Measurements from ENCODE around the gene SLC24A3.

SLC24A3 gene

DNA sequence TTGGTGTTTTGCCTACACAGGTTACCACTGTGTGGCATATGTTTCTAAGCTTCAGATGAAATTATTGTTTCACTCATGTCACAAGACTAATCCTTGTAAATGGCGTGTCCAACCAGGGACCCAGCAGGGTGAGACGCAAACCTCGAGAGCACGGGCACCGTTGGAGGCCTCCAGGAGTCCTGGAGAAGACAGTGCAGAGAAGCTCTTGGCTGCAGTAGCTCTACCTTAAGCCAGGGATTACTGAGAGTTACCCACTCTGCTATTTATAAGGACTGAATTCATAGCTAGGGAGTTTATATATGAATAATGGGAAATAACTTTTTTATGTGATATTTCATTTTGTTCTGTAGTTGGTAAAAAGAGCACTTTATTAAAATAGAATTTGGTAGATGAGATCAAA, 137.4 kb downstream of the SLC24A3 start:
- DNase-seq: no peak
- Histone ChIP-seq H3K4me3 (ENCODE audit: insufficient read depth, low read depth, low read length, poor library complexity, severe bottlenecking) (no peak overlapping the region), H3K4me1 (ENCODE audit: control insufficient read depth, insufficient read depth, low read length, poor library complexity, severe bottlenecking) (no peaks in the 10 kb centered on the region), H3K36me3 (ENCODE audit: control insufficient read depth, insufficient read depth, low read length) (no peaks in the 10 kb centered on the region), H3K27me3 (replicated peaks; ENCODE audit: control insufficient read depth, insufficient read depth, low read length, poor library complexity, severe bottlenecking) (no peaks in the 10 kb centered on the region), H3K27ac (ENCODE audit: insufficient read depth, low read length, poor library complexity, severe bottlenecking) (no peak overlapping the region), H3K9me3 (ENCODE audit: control insufficient read depth, low read length) (no peaks in the 10 kb centered on the region)

DNA sequence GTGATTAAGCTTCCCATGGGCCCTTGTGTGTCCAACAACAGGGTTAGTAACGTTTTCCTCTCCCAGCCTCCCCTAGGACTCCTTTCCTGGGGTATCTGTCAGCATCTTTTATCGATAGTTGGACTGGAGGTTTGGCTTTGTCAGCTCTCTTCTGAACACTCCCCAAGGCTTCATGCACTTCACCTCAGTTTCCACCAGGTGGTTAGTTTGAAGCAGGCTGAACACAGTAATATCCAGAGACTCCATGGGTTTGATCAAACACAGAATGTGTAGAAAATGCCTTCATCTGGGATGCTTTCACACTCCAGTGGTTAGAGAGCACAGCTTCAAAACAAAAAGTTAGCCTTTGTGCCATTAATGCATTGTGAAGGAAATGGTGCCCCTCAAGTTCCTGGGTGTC, 139.1 kb downstream of the SLC24A3 start:
- DNase-seq: no peak
- no peak overlapping the region for H3K4me3 ChIP-seq (ENCODE audit: insufficient read depth, low read depth, low read length, poor library complexity, severe bottlenecking)

GRCh38 chr20:19354950-19355349, 142.5 kb downstream of the SLC24A3 start:
- no peak for DNase-seq
- no peaks in the 10 kb centered on the region for H3K9me3 ChIP-seq (ENCODE audit: control insufficient read depth, low read length)

More for the DNA sequence above, 139.1 kb downstream of the SLC24A3 start:
- no peaks in the 10 kb centered on the region for H3K9me3 ChIP-seq (ENCODE audit: control insufficient read depth, low read length)
- no peak overlapping the region for H3K27ac ChIP-seq (ENCODE audit: insufficient read depth, low read length, poor library complexity, severe bottlenecking)
- no peaks in the 10 kb centered on the region for H3K4me1 ChIP-seq (ENCODE audit: control insufficient read depth, insufficient read depth, low read length, poor library complexity, severe bottlenecking)
- H3K36me3 ChIP-seq (ENCODE audit: control insufficient read depth, insufficient read depth, low read length): no peaks in the 10 kb centered on the region
- no peaks in the 10 kb centered on the region for H3K27me3 ChIP-seq (replicated peaks; ENCODE audit: control insufficient read depth, insufficient read depth, low read length, poor library complexity, severe bottlenecking)

GRCh38 chr20:19361790-19362189, 149.3 kb downstream of the SLC24A3 start:
- no peaks in the 10 kb centered on the region for H3K4me1 ChIP-seq (ENCODE audit: control insufficient read depth, insufficient read depth, low read length, poor library complexity, severe bottlenecking)
- no peaks in the 10 kb centered on the region for H3K36me3 ChIP-seq (ENCODE audit: control insufficient read depth, insufficient read depth, low read length)
- H3K9me3 ChIP-seq (ENCODE audit: control insufficient read depth, low read length): no peaks in the 10 kb centered on the region
- DNase-seq: no peak
- no peak overlapping the region for H3K4me3 ChIP-seq (ENCODE audit: insufficient read depth, low read depth, low read length, poor library complexity, severe bottlenecking)
- H3K27ac ChIP-seq (ENCODE audit: insufficient read depth, low read length, poor library complexity, severe bottlenecking): no peak overlapping the region
- no peaks in the 10 kb centered on the region for H3K27me3 ChIP-seq (replicated peaks; ENCODE audit: control insufficient read depth, insufficient read depth, low read length, poor library complexity, severe bottlenecking)

More at GRCh38 chr20:19354950-19355349, 142.5 kb downstream of the SLC24A3 start:
- no peaks in the 10 kb centered on the region for H3K36me3 ChIP-seq (ENCODE audit: control insufficient read depth, insufficient read depth, low read length)
- H3K4me3 ChIP-seq (ENCODE audit: insufficient read depth, low read depth, low read length, poor library complexity, severe bottlenecking): no peak overlapping the region
- no peaks in the 10 kb centered on the region for H3K27me3 ChIP-seq (replicated peaks; ENCODE audit: control insufficient read depth, insufficient read depth, low read length, poor library complexity, severe bottlenecking)
- no peaks in the 10 kb centered on the region for H3K4me1 ChIP-seq (ENCODE audit: control insufficient read depth, insufficient read depth, low read length, poor library complexity, severe bottlenecking)
- no peak overlapping the region for H3K27ac ChIP-seq (ENCODE audit: insufficient read depth, low read length, poor library complexity, severe bottlenecking)

DNA sequence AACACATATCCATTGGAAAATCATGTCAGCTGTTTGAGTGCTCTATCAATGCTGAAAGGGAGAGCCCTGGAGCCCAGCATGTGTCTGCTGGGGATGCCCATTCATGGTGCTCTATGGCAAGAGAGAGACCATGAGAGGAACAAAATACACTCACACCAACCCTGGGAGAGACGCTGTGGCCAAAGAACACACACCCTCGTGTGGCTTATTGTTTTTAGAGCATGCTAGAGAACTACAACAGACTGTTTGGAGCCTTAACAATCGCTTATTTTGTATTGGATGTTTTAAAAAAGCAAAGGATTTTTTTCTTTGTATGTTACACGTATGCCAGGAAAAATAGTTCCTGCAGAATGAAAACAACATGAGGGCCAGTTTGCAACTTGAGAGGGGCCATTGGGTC, 151.0 kb downstream of the SLC24A3 start:
- H3K27me3 ChIP-seq (replicated peaks; ENCODE audit: control insufficient read depth, insufficient read depth, low read length, poor library complexity, severe bottlenecking): no peaks in the 10 kb centered on the region
- no peaks in the 10 kb centered on the region for H3K4me1 ChIP-seq (ENCODE audit: control insufficient read depth, insufficient read depth, low read length, poor library complexity, severe bottlenecking)
- no peak overlapping the region for H3K4me3 ChIP-seq (ENCODE audit: insufficient read depth, low read depth, low read length, poor library complexity, severe bottlenecking)
- H3K36me3 ChIP-seq (ENCODE audit: control insufficient read depth, insufficient read depth, low read length): no peaks in the 10 kb centered on the region
- no peaks in the 10 kb centered on the region for H3K9me3 ChIP-seq (ENCODE audit: control insufficient read depth, low read length)
- H3K27ac ChIP-seq (ENCODE audit: insufficient read depth, low read length, poor library complexity, severe bottlenecking): no peak overlapping the region
- no peak for DNase-seq

GRCh38 chr20:19367591-19367990, 155.1 kb downstream of the SLC24A3 start:
- H3K4me1 ChIP-seq (ENCODE audit: control insufficient read depth, insufficient read depth, low read length, poor library complexity, severe bottlenecking): no peaks in the 10 kb centered on the region
- no peaks in the 10 kb centered on the region for H3K27me3 ChIP-seq (replicated peaks; ENCODE audit: control insufficient read depth, insufficient read depth, low read length, poor library complexity, severe bottlenecking)
- DNase-seq: no peak
- no peak overlapping the region for H3K27ac ChIP-seq (ENCODE audit: insufficient read depth, low read length, poor library complexity, severe bottlenecking)
- H3K36me3 ChIP-seq (ENCODE audit: control insufficient read depth, insufficient read depth, low read length): no peaks in the 10 kb centered on the region
- no peaks in the 10 kb centered on the region for H3K9me3 ChIP-seq (ENCODE audit: control insufficient read depth, low read length)
- H3K4me3 ChIP-seq (ENCODE audit: insufficient read depth, low read depth, low read length, poor library complexity, severe bottlenecking): no peak overlapping the region

GRCh38 chr20:19368351-19368750, 155.9 kb downstream of the SLC24A3 start:
- no peaks in the 10 kb centered on the region for H3K27me3 ChIP-seq (replicated peaks; ENCODE audit: control insufficient read depth, insufficient read depth, low read length, poor library complexity, severe bottlenecking)
- H3K27ac ChIP-seq (ENCODE audit: insufficient read depth, low read length, poor library complexity, severe bottlenecking): no peak overlapping the region
- no peak overlapping the region for H3K4me3 ChIP-seq (ENCODE audit: insufficient read depth, low read depth, low read length, poor library complexity, severe bottlenecking)
- DNase-seq: no peak
- H3K9me3 ChIP-seq (ENCODE audit: control insufficient read depth, low read length): no peaks in the 10 kb centered on the region
- no peaks in the 10 kb centered on the region for H3K4me1 ChIP-seq (ENCODE audit: control insufficient read depth, insufficient read depth, low read length, poor library complexity, severe bottlenecking)
- H3K36me3 ChIP-seq (ENCODE audit: control insufficient read depth, insufficient read depth, low read length): no peaks in the 10 kb centered on the region

- Histone ChIP-seq H3K36me3 (ENCODE audit: control insufficient read depth, insufficient read depth, low read length) (no peaks in the 10 kb centered on the region), H3K27ac (ENCODE audit: insufficient read depth, low read length, poor library complexity, severe bottlenecking) (no peak overlapping the region), H3K27me3 (replicated peaks; ENCODE audit: control insufficient read depth, insufficient read depth, low read length, poor library complexity, severe bottlenecking) (no peaks in the 10 kb centered on the region), H3K4me1 (ENCODE audit: control insufficient read depth, insufficient read depth, low read length, poor library complexity, severe bottlenecking) (no peaks in the 10 kb centered on the region), H3K4me3 (ENCODE audit: insufficient read depth, low read depth, low read length, poor library complexity, severe bottlenecking) (no peak overlapping the region), H3K9me3 (ENCODE audit: control insufficient read depth, low read length) (no peaks in the 10 kb centered on the region)
- DNase-seq: no peak
Measured at GRCh38 chr20:19370076-19371075, 157.9 kb downstream of the SLC24A3 start.

DNA sequence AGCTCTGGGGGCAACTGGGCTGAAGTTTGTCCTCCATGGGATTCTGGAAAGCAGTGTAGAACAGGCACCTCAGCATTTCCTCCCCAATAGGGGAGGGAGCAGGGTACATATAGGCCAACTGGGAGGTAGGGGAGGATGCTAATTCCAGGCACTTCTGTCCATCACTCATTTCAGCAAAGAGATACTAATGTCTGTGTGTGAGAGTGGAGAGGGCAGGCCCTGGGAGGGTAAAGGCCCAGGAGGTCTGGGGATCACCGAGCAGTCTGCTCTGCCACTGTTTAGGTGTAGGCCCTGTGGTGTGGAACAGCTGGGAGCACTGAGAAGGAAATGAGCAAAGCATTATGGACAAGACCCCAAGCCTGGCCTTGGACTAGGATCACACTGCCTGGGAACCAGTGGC, 158.7 kb downstream of the SLC24A3 start:
- no peak for DNase-seq
- no peak overlapping the region for H3K4me3 ChIP-seq (ENCODE audit: insufficient read depth, low read depth, low read length, poor library complexity, severe bottlenecking)
- no peaks in the 10 kb centered on the region for H3K27me3 ChIP-seq (replicated peaks; ENCODE audit: control insufficient read depth, insufficient read depth, low read length, poor library complexity, severe bottlenecking)
- no peak overlapping the region for H3K27ac ChIP-seq (ENCODE audit: insufficient read depth, low read length, poor library complexity, severe bottlenecking)
- H3K36me3 ChIP-seq (ENCODE audit: control insufficient read depth, insufficient read depth, low read length): no peaks in the 10 kb centered on the region
- no peaks in the 10 kb centered on the region for H3K9me3 ChIP-seq (ENCODE audit: control insufficient read depth, low read length)
- no peaks in the 10 kb centered on the region for H3K4me1 ChIP-seq (ENCODE audit: control insufficient read depth, insufficient read depth, low read length, poor library complexity, severe bottlenecking)

DNA sequence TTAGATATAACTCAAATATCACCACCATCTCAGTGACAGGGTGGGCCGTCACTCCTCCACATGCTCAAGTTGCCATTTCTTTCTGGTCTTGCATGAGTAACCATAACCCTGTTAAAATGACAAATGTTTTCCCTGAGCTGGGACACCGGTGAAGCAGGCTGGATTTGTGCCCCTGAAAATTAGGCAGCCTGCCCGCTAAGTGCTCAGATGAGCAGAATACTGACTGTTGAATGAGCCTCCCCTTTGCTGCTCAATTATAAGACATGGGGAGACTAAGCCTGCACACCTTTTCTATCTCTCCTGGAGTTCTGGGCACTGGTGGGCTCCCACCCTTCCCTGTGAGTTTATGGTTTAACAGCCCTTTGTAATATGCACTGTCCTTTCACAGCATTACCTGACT, 161.8 kb downstream of the SLC24A3 start:
- H3K4me1 ChIP-seq (ENCODE audit: control insufficient read depth, insufficient read depth, low read length, poor library complexity, severe bottlenecking): no peaks in the 10 kb centered on the region
- H3K4me3 ChIP-seq (ENCODE audit: insufficient read depth, low read depth, low read length, poor library complexity, severe bottlenecking): no peak overlapping the region
- DNase-seq: no peak
- H3K36me3 ChIP-seq (ENCODE audit: control insufficient read depth, insufficient read depth, low read length): no peaks in the 10 kb centered on the region
- no peaks in the 10 kb centered on the region for H3K9me3 ChIP-seq (ENCODE audit: control insufficient read depth, low read length)
- no peaks in the 10 kb centered on the region for H3K27me3 ChIP-seq (replicated peaks; ENCODE audit: control insufficient read depth, insufficient read depth, low read length, poor library complexity, severe bottlenecking)
- no peak overlapping the region for H3K27ac ChIP-seq (ENCODE audit: insufficient read depth, low read length, poor library complexity, severe bottlenecking)
